T follicular helper cell (primary cell): ENCODE data around the gene PCED1B.

ENCODE experiments used
- DNase-seq: peaks from one replicate; pipeline ENCODE4 v3.0.0-alpha.2; 2020; ENCODE audit warnings: low read depth

PCED1B gene

DNA sequence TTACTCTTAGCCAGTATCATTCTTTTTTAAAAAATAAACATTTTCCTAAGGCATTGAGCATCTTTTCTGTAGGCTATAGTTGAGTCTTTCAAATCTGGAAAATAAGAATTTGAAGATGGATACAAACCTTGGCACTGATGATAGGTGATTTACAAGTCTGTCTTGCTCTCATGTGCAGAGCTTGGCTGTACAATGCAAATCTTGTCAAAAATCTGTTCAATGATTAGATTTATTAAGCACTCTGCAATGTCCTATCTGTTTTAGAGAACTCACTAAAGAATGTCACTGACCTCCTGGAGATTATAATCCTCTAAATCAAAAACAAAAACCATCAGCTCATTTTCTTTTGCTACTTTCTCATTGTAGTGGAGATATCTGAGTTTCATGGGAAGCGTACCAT lies 43.2 kb downstream of the PCED1B start:
- DNase-seq: no peak

DNA sequence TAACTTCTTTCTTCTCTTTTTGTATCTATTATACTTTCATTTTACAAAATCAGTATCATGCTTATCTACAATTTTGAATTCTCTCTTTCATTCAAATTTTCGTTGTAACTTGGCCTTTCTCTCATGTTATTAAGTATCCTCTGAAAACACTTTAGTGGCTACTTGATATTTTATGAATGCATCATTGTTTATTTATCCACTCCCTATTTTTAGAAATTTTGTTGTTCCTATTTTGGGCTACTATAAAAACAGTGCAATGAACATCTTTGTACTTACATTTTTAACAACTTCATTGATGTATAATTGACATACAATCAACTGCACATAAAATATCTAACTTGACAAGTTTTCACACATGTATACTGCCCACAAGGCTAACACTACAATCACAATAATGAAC lies 44.3 kb downstream of the PCED1B start:
- DNase-seq: no peak

DNA sequence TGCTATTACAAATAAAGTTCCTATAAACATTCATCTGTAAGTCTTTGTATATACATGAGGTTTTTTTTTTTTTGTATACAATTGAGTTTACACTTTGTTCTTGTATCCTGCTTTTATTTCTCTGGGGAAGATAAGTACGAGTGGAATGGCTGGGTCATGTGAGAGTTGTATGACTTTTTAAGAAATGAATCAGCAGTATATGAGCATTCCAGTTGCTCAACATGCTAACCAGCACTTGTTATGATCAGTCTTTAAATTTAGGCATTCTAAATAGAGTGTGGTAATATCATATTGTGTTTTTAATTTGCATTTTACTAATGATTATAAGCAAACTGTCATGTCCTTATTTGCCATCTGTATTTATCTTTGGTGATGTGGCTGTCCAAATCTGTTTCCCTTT lies 45.0 kb downstream of the PCED1B start:
- DNase-seq: no peak

DNA sequence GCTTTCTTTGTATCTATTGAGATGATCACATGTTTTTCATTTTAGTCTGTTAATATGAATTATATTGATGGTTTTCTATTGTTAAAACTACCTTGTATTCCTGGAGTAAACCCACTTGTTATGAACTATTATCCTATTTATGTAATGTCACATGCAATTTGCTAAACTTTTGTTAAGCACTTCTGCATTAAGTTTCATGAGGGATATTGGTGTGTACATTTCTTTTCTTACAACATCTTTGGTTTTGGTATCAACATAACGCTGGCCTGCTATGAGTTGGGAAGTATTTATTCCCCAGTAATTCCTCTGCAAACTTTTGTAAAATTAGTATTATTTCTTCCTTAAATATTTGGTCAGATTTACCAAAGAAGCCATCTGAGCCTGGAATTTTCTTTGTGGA lies 46.8 kb downstream of the PCED1B start:
- no peak for DNase-seq

DNA sequence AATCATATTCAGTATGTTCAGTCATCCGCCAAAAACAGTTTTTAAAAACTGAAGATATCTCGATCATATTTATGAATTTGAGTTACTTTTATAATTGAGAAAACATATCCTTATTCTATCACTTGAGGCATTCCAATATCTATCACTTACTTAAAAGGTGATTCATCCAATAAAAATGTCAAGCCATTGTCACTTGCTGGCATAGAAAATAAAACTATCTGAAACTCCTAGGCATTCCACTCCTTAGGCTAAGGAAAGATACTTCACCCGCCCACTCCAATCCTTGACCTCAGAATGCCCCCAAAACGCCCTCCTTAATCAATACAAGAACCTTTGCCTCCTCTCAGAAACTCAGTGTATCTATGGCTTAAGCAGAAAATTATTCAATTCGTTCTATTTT lies 51.6 kb downstream of the PCED1B start:
- no peak for DNase-seq

DNA sequence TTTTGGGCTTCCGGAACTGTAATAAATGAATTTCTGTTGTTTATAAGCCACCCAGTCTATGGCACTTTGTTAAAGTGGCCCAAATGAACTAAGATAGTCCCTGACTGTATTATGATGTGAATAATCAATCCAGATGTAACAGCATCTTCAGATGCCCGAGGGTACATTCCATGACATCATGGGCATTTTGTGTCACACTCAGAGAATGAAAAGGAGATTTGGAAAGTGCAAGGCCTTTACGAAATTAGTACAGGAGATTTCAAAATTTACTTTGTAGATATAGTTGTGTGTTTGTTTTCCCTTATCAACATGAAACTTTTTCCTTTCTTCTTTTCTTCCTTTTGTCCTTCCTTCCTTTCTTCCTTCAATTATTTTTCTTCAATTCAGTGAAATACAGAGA lies 54.6 kb downstream of the PCED1B start:
- DNase-seq: no peak

DNA sequence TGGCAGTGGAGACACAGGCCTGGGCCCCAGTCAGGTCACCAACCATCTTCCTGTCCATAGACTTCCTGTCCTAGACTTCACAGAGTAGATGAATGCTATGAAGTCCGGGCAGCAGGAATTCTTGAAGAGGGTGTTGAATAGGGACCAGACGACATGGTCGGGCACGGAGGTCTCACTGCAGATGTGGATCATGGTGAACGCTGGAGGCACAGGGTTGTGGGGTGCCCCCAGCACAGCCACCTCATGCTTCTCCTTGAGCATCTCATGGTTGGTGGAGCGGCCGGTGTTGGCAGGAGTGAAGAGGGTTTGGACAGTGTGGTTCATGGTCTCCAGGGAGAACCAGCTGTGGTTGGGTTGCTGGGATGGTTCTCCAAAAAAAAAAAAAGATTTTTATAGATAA lies 56.2 kb downstream of the PCED1B start:
- no peak for DNase-seq

DNA sequence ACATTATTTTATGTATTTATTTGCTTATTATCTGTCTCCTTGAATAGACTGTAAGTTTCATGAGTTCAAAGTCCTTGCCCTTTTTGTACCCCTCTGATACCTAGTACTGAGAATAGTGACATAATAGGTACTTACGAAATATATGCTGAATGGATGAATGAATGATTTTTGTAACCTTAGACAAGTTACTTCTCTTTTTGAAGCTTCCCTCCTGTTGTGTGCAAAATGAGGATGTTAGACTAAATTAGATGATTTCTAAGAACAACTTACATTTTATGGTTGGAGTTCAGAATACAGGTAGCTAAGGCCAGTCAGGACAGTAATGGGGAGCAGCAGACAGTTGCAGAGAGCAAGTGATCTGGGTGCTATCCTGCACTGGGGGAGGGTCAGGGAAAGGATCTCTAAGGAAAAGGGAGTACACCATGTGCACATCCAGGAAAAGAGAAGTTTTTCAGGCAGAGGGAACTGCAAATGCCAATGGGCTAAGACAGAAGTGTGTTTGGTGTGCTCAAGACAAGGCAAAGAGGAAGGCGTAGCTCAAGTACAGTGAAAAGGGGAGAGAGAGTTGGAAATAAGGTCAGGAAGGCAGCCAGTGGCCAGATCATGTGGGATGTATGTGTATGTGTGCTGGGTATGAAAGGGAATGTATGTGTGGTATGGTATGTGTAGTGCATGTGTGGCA lies 59.7 kb downstream of the PCED1B start:
- no peak for DNase-seq

DNA sequence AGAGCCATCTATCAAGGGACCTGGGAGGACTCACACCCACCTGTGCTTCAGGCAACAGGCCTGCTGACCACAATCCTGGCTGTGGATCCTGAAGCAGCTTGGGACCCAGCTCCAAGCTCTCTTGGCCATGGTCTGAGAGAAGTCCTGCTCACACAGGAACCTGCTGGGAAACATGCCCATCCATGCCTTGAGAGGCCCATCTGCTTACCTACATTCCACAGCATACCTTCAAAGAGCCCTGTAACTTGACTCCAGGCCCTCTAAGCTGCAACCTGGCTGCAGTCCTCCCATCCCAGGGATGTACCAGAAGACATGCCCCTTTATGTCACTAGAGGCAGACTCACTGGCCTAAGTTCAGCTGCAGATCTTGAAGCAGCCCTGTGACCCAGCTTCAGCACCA lies 62.0 kb downstream of the PCED1B start:
- no peak for DNase-seq

DNA sequence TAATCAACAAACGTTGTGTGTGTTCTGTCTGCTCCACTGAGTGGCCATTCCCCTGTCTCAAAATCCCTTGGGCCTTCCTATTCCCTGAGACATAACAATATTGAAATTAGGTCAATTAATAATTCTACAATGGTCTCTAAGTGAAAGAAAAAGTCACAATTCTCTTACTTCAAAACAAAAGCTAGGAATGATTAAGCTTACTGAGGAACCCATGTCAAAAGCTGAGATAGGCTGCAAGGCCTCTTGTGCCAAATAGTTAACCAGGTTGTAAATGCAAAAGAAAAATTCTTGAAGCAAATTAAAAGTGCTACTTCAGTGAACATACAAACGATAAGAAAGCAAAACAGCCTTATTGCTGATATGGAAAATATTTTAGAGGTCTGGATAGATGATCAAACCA lies 65.3 kb downstream of the PCED1B start:
- DNase-seq: no peak

DNA sequence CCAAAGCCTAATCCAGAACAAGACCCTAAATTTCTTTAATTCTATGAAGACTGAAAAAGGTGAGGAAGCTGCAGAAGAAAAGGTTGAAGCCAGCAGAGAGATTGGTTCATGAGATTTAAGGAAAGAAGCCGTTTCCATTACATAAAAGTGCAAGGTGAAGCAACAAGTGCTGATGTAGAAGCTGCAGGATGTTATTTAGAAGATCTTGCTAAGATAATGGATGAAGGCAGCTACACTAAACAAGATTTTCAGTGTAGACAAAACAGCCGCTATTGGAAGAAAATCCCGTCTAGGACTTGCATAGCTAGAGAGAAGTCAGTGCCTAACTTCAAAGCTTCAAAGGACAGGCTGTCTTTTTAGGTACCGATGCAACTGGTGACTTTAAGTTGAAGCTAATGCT lies 65.8 kb downstream of the PCED1B start:
- no peak for DNase-seq

DNA sequence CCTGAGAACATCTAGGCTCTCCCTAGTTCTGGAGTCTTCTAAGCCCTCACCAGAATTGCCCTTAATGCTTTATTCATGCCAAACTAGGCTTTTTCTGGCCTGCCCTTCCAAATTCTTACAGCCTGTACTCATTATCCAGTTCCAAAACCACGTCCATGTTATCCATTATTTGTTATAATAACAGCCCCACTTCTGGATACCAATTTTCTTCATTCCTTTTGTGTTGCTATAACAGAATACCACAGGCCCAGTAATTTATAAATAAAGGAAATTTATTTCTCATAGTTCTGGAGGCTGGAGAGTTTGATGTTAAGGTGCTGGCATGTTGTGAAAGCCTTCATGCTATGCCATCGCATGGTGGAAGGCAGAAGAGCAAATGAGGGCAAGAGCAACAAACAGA lies 68.3 kb downstream of the PCED1B start:
- no peak for DNase-seq

DNA sequence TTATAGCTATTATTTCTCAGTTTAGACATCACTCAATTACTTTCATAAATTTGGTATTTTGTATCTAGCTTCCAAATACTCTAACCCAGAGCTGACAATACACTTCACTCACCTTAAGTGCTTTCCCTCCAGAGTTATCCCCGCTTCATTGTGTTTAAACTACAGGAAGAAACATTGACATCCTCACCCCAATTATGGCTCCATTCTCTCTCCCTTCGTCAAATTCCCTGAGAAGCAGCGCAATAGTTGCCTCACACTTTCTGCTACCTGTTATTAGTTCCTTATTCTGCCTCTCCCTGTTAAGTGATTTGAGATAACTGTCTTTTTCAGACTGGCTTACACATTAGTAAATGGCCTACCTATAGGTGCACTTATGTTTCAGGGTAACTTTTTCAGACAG lies 69.7 kb downstream of the PCED1B start:
- DNase-seq: no peak

DNA sequence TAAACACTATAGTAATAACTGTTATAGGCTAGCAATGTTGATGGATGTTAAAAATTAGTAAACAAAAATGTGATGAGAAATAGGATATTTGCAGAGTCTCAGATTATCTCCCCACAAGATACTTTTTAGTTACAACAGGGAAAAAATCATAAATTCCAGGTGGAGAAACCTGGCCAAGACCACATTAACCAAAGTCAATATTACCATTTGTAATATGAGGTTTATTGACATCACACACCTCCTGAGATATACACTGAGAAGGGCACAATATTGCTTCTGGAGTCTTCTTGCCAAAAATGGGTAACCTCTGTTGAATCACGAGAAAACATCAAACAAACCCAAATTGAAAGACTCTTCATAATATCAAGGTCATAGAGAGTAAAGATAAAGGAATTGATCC lies 72.7 kb downstream of the PCED1B start:
- no peak for DNase-seq

DNA sequence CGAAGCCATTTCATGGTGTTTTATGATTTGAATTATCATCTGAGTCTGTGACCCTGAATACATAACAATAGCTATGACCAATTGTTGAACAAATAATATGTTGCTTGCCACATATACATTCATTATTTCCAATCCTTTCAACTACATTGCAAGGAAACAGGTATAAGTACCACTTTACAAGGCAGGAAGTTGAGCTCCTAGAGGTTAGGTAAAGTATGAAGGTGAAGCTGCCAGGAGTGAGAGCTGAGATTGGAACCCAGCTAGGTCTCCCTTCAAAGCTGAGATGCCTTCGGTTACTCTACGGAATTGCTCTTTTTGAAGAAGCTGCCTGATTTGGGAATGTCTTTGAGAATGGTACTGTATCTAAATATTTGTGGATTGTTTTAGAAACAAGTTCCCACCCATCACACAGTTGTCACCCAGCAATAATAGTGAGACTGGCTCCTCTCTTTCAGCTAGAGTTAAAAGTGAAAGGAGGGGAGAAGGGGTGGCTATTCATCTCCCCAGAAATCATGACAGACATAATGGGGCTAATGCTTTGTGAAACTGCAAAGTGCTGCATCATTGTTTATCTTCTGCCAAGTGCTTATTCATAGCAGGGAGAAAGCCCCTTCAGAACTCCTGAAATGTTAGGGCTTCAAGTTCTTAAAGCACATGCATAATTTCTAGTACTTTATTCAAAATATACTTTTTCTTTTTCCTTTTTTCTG lies 76.2 kb downstream of the PCED1B start:
- DNase-seq: no peak

DNA sequence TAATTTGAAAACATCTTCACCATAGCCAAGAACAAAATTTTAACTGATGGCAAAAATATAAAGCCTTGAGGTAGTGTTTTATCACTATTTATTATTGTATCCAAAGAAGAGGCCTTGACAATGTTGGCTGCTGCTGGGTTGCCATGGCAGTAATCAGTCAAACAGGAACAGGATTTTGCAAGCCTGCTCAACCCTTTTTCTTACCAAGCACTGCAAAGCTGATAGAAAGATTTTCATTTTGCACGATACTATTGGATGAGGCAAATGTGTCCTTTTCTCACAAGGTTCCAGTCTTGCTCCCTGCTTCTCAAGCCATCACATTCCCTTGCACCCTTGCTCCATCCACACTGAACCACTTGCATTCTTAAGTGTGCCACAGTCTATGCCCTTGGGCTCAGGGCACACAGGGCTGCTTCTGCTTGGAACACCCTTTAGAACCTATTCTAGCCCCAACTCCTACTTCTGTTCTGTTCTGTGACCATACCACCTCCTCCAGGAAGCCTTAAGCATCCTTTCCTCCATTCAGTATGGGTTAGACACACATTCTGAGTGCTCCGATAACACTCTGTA lies 76.8 kb downstream of the PCED1B start:
- no peak for DNase-seq

DNA sequence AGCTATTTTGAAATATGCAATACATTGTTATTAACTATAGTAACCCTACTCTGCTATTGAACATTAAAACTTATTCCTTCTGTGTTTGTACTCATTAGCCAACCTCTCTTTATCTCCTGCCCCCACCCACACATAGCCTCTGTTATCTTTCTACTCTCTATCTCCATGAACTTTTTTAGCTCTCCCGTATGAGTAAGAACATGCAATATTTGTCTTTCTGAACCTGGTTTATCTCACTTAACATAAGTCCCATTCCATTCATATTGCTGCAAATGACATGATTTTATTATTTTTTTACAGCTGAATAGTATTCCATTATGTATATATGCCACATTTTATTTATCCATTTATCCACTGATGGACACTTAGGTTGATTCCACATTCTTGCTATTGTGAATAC lies 79.4 kb downstream of the PCED1B start:
- DNase-seq: no peak

DNA sequence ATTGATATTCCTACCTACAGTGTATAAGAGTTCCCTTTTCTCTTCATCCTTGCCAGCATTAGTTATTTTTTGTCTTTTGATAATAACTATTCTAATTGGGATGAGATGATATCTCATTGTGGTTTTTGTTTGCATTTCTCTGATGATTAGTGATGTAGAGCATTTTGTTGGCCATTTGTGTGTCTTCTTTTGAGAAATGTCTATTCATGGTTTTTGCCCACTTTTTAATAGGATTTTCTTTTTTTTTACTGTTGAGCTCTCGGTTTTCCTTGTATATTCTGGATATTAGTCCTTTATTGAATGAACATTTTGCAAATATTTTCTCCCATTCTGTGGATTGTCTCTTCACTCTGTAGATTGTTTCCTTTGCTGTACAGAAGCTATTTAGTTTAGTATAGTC lies 79.9 kb downstream of the PCED1B start:
- DNase-seq: no peak

DNA sequence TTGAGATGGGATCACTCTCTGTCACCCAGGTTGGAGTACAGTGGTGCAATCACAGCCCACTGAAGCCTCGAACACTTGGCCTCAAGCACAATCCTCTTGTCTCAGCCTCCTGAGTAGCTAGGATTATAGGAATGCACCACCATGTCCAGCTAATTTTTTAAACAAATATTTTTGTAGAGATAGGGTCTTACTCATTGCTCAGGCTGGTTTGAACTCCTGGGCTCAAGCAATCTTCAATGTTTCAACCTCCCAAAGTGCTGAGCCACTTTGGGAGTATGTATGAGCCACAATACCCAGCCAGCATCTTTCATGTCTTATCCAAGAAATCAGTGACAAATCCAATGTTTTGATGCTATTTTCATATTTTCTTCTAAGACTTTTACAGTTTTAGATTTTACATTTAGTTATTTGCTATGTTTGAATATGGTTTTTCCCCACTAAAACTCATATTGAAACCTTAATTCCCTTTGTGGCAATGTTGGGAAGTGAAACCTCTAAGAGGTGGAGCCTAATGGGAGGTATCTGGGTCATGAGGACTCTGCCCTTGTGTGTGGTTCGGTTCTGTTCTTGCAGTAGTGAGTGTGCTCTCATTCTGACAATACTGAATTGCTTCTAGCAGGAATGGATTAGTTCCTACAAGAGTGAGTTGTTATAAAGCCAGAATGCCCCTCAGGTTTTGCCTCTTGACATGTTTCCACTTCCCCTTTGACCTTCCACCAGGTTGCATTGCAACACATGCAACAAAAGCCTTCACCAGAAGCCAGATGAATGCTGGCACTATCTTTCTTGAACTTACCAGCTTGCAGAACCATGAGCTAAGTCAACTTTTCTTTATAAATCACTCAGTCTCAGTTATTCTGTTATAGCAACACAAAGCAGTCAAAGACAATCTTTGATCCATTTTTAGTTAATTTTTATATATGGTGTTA lies 81.2 kb downstream of the PCED1B start:
- no peak for DNase-seq

DNA sequence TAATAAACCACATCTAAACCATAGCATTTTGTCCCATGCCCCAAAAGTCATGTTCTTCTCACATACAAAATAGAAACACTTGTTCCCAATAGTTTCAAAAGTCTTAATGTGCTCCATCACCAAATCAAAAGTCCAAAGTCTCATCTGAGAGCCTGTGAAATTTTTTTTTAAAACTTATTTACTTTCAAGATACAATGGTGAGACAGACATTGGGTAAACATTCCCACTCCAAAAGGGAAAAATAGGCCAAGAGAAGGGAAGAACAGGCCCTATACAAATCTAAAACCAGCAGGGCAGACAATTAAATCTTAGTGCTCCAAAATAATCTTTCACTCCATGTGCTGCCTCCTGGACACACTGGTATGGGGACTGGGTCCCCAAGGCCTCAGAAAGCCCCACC lies 84.7 kb downstream of the PCED1B start:
- no peak for DNase-seq

DNA sequence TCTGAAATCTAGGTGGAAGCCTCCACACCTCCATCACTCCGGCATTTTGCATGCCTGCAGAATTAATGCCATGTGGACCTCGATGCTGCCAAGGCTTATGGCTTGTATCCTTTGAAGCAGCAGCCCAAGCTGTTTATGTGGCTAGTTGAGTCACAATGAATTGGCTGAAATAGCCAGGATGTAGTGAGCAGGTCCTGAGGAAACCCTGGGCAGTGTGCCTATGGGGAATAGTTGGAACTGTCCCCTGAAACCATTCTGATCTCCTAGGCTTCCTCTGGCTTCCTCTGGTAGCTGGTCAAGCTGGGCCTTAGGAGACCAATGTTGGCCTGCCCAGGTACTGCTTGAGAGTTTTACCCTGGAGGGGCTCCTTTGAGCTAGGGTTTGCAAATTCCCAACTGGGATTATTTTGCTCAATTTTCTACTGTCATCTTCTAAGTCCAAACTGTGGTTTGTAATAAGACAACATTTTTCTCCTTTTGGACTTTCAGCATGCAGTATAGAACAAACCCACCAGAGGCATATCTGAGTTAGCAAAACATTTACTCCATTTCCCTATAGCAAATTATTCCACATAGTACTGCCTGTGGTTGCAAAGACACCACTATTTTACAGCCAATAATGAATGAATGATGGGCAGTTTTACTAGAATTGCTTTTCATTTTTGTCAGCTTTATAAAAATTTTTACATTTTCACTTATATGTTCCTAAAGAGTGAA lies 85.5 kb downstream of the PCED1B start:
- no peak for DNase-seq

DNA sequence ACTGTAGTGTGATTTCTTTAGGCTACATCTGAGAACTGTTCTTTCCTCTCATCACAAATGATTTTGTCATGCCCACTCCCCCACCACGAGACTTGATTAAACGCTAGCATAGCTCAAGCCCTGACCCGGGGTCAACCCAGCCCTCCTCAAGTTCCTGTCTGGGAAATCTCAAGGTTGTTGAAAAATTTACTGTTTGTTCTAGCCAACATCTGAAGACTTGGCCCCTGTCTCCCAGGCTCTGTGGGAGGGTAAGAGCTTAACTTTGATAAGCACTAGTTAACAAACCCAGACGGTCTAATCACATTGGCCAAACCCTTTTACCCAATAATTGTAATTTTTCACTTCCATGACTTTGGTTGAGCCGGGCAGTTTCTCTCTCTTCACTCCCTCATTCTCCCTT lies 86.5 kb downstream of the PCED1B start:
- DNase-seq: no peak
